ENCODE measurements around the gene PAQR9.

PAQR9 gene

DNA sequence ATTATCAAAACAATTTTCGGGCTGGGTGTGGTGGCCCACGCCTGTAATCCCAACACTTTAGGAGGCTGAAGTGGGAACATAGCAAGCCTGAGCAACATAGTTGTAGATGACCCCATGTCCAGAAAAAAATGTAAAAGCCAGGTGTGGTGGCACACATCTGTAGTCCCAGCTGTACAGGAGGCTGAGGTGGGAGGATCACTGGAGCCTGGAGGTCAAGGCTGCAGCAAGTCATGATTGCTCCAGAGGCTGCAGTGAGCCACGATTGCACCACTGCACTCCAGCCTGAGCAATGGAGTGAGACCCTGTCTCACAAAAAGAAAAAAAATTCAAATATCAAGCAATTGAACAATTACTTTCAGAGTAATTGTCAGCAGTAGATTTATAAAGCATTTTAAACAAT is 8.0 kb upstream of the PAQR9 start:
- Mint-ChIP-seq H3K36me3 (ENCODE audit: low read depth) (no peaks in the 10 kb centered on the region), H3K4me3 (no peak overlapping the region), H3K27me3 (peaks cover 46% of the 10 kb centered on the region), H3K4me1 (ENCODE audit: low read depth) (no peaks in the 10 kb centered on the region), H3K9me3 (no peaks in the 10 kb centered on the region), H3K27ac (no peak overlapping the region)
- DNase-seq = no peak

DNA sequence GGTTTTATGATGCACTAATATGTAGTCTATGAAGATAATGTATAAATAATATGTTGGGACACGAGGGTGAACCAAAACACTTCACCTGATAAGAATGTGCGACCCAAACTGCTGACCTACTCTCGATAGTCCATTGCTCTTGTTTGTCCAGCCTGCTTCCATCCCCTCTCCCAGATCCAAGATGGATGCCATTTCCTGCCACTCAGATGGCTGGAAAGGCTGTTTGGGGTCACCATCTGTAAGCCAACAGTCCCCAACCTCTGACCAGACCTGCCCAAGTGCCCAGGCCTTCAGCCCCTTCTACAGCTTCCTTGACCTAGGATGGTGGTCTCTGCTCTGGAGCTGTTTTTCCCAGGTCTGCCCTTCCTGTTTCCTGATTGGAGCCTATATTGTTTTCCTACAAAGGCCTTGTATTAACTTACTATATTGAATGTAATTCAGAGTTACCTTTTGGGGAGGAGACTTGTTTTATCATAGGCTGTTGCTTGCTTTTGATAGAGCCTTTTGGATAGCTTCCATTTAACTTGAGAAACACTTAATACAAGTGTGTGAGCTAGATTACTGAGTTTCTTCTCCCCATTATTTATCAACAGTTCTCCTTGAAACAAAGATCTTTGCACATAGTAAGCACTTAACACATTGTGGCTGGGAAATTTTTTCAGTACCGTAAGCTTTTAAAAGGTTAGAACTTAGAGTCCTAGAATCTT is 5.0 kb upstream of the PAQR9 start:
- no peak overlapping the region for H3K4me3 Mint-ChIP-seq
- no peak overlapping the region for H3K27ac Mint-ChIP-seq
- peaks cover 5% of the 10 kb centered on the region for H3K4me1 Mint-ChIP-seq (ENCODE audit: low read depth)
- H3K36me3 Mint-ChIP-seq (ENCODE audit: low read depth) = no peaks in the 10 kb centered on the region
- H3K27me3 Mint-ChIP-seq = peaks cover 56% of the 10 kb centered on the region
- DNase-seq = no peak
- H3K9me3 Mint-ChIP-seq = no peaks in the 10 kb centered on the region

DNA sequence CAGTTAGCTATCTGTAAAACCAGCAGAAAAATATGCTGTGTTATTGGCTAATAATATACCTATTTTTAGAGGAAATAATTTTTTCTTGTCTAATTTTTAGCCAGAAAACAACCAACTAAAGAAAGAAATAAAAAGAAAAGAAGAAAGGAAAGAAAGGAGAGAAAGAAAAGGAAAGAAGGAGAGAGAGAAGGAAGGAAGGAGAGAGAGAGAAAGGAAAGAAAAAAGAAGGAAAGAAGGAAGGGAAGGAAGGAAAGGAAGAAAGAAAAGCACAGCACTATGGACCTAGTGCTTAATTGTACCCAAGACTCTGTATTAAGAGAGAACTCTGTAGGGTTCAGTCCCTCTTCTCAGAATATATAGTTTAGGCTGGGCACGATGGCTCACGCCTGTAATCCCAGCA is 3.3 kb upstream of the PAQR9 start:
- Mint-ChIP-seq H3K27ac (no peak overlapping the region), H3K36me3 (ENCODE audit: low read depth) (no peaks in the 10 kb centered on the region), H3K4me3 (no peak overlapping the region), H3K9me3 (no peaks in the 10 kb centered on the region), H3K27me3 (peaks cover 57% of the 10 kb centered on the region), H3K4me1 (ENCODE audit: low read depth) (peaks cover 11% of the 10 kb centered on the region)
- DNase-seq = no peak

DNA sequence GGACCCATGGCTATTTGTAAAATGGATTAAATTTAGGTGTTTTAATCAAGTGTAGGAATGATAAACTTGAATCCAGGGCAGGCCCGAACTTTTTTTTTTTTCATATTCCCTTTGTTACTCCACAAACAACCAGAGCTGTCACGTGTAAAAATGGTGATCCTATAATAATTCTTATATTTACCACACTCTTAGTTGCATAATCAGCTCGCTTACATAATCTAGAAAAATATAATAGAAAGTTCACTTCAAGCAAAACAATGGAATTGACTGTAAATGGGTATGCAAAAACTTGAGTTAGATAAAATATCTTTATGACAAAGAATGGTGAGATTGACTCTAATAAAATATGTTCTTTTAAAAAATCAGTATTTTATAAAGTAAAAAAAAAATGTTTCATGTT is 2.1 kb upstream of the PAQR9 start:
- H3K4me1 Mint-ChIP-seq (ENCODE audit: low read depth) = peaks cover 11% of the 10 kb centered on the region
- peaks cover 58% of the 10 kb centered on the region for H3K27me3 Mint-ChIP-seq
- no peaks in the 10 kb centered on the region for H3K9me3 Mint-ChIP-seq

DNA sequence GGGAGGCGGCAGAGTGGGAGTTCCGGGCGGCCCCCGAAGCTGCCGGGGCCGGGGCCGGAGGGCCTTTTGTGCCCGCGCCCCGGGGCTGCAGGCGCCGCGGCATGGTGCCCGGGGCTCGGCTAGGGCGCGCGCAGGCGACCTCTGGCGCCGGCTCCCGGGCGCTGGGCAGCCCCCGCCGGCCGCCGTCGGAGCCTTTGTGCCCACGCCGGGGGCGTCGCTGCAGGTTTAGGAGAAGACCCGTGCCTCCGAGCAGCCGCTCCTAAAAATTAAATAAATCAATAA is 299 bp downstream of the PAQR9 start:
- Mint-ChIP-seq H3K27me3 (peaks cover 68% of the 10 kb centered on the region), H3K9me3 (no peaks in the 10 kb centered on the region), H3K36me3 (ENCODE audit: low read depth) (no peaks in the 10 kb centered on the region), H3K4me3 (peak overlapping the region; percentile 73), H3K4me1 (ENCODE audit: low read depth) (peaks cover 14% of the 10 kb centered on the region), H3K27ac (no peak overlapping the region)
- DNase-seq = no peak

More for the DNA sequence above, 2.1 kb upstream of the PAQR9 start:
- no peak overlapping the region for H3K4me3 Mint-ChIP-seq
- no peak for DNase-seq
- no peaks in the 10 kb centered on the region for H3K36me3 Mint-ChIP-seq (ENCODE audit: low read depth)
- H3K27ac Mint-ChIP-seq = no peak overlapping the region

DNA sequence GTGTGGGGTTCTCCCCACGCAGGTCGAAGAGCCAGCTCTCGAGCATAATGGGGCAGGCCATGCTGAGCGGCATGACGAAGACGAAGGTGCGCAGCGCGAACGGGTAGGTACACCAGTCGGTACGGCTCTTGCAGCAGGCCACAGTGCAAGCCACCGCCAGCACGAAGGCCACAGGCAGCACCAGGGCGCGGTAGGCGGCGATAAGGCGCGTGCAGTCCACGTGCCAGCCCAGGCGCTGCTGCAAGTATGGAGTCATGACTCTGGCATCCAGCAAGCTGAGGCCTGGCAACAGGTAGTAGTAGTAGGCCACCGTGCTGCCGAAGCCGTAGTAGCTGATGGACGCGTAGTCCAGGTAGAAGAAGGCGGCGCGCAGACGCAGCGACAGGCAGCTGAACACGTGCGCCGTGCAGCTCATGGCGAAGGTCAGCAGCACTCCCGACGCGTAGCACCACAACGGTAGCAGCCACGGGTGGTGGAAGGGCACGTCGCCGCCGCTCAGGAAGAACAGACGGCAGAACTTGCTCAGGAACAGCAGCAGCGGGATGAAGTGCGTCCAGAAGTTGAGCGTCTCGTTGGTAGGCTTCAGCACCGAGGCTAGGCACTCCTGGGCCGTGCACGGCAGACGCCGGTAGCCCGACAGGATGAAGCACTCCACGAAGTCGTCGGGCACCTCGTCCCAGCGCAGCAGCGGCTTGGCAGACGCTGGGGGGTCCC is 797 bp downstream of the PAQR9 start:
- Mint-ChIP-seq H3K27ac (no peak overlapping the region), H3K27me3 (peaks cover 67% of the 10 kb centered on the region), H3K36me3 (ENCODE audit: low read depth) (no peaks in the 10 kb centered on the region), H3K4me3 (peak overlapping the region; percentile 73), H3K9me3 (no peaks in the 10 kb centered on the region), H3K4me1 (ENCODE audit: low read depth) (peaks cover 14% of the 10 kb centered on the region)
- no peak for DNase-seq

DNA sequence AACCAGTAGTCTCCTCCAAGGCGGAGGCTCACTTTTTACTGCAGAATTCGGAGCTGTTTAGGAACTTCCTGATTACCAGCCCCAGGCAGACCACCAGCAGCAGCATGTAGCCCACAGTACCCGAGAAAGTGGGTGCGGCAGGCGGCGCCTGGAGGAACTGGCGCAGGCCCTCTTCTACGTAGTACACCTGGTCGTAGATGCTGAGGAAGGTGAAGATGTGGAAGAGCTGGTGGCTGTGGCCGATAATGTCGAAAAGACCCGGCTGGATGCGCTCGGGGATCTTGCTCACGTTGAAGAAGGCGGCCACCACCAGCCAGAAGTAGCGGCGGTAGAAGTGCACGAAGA is 1.3 kb downstream of the PAQR9 start:
- peaks cover 14% of the 10 kb centered on the region for H3K4me1 Mint-ChIP-seq (ENCODE audit: low read depth)
- H3K27me3 Mint-ChIP-seq = peaks cover 73% of the 10 kb centered on the region
- no peak for DNase-seq
- peak overlapping the region; percentile 73 for H3K4me3 Mint-ChIP-seq
- H3K27ac Mint-ChIP-seq = no peak overlapping the region
- no peaks in the 10 kb centered on the region for H3K36me3 Mint-ChIP-seq (ENCODE audit: low read depth)
- H3K9me3 Mint-ChIP-seq = no peaks in the 10 kb centered on the region

DNA sequence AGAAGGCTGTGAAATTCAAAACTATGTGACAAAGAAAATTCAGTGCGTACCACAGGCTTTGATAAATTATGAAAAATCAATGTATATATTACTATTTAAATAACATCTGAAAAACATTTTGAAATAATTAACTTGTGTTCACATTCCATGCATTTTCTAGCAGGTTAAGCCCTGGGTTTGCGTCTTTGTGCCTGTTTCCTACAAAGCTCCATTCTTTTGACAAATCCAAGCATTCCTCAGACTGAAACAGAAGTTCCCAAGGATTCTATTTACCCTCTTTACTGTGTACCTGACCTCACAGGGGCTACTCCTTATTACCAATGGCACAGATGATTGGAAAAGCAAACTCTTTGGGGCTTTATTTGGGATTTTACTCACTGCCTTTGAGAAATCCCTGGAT is 1.9 kb downstream of the PAQR9 start:
- Mint-ChIP-seq H3K4me1 (ENCODE audit: low read depth) (peaks cover 14% of the 10 kb centered on the region), H3K4me3 (no peak overlapping the region), H3K27ac (no peak overlapping the region), H3K36me3 (ENCODE audit: low read depth) (no peaks in the 10 kb centered on the region), H3K27me3 (peaks cover 76% of the 10 kb centered on the region), H3K9me3 (no peaks in the 10 kb centered on the region)
- no peak for DNase-seq

DNA sequence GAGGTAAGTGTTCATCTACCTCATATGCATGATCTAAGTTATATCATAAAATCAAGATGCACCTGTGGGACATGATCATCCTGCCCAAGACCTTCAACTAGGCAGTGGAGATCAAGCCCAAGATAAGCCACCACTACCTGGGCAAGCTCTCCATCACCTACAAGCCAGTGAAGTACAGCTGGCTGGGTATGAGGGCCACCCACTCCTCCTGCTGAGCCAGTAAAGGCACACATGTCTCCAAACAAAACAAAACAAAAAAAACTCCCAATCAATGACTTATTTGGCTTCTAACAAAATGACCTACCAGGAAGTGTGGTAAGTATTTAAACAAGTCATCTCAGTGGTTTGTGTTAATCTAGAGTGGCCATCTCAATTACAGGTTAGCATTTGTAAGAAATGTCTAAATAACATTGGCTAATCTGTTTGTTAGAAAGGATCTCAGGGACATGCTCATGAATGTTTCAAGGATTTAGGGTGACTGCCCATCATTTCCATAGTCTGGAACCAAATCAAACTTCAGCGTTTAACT is 3.1 kb downstream of the PAQR9 start:
- no peak overlapping the region for H3K27ac Mint-ChIP-seq
- no peaks in the 10 kb centered on the region for H3K9me3 Mint-ChIP-seq

DNA sequence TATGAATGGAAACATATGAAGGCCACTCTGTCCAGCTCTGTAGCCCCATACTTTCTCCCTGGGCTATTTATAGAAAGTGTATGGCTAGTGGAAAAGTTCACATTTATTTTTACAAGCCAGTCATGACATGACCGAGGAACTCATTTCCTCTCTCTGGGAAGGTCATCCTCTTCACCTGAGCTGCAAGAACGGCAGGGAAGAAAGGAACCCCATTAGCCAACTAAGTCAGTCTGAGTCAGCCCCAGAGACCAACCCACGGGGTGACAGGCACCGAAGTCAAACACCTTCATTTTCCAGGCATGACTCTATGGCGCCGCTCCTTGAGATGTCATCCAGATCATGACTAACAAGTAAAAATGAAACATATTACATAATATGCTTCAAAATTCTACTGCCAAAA is 4.8 kb downstream of the PAQR9 start:
- Mint-ChIP-seq H3K4me1 (ENCODE audit: low read depth) (peaks cover 9% of the 10 kb centered on the region), H3K27ac (no peak overlapping the region), H3K36me3 (ENCODE audit: low read depth) (no peaks in the 10 kb centered on the region), H3K4me3 (no peak overlapping the region), H3K9me3 (no peaks in the 10 kb centered on the region), H3K27me3 (peaks cover 70% of the 10 kb centered on the region)
- DNase-seq = no peak

More for the DNA sequence above, 3.1 kb downstream of the PAQR9 start:
- Mint-ChIP-seq H3K4me3 (no peak overlapping the region), H3K36me3 (ENCODE audit: low read depth) (no peaks in the 10 kb centered on the region), H3K4me1 (ENCODE audit: low read depth) (peaks cover 14% of the 10 kb centered on the region), H3K27me3 (peaks cover 72% of the 10 kb centered on the region)
- no peak for DNase-seq

DNA sequence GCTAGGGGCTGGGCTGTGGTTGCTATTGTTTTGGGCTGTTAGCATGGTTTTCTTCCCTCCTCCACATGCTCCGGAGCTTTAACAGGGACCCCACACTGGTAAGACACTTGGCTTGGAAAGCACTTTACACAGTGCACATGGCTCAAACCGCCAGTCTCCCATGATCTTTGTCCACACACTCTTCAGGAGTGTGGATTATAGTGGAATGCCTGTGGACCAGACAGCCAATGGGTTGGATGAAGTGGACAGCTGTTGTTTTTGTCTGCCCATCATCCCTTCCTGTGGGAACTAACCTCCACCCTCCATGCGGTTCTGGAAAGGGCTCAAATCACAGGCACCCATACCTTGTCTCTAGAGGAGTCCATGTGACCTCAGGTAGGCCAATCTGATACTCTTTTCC is 10.0 kb downstream of the PAQR9 start:
- no peaks in the 10 kb centered on the region for H3K36me3 Mint-ChIP-seq (ENCODE audit: low read depth)
- H3K4me1 Mint-ChIP-seq (ENCODE audit: low read depth) = no peaks in the 10 kb centered on the region
- peaks cover 46% of the 10 kb centered on the region for H3K27me3 Mint-ChIP-seq
- no peak overlapping the region for H3K27ac Mint-ChIP-seq
- H3K4me3 Mint-ChIP-seq = no peak overlapping the region
- no peak for DNase-seq
- no peaks in the 10 kb centered on the region for H3K9me3 Mint-ChIP-seq

DNA sequence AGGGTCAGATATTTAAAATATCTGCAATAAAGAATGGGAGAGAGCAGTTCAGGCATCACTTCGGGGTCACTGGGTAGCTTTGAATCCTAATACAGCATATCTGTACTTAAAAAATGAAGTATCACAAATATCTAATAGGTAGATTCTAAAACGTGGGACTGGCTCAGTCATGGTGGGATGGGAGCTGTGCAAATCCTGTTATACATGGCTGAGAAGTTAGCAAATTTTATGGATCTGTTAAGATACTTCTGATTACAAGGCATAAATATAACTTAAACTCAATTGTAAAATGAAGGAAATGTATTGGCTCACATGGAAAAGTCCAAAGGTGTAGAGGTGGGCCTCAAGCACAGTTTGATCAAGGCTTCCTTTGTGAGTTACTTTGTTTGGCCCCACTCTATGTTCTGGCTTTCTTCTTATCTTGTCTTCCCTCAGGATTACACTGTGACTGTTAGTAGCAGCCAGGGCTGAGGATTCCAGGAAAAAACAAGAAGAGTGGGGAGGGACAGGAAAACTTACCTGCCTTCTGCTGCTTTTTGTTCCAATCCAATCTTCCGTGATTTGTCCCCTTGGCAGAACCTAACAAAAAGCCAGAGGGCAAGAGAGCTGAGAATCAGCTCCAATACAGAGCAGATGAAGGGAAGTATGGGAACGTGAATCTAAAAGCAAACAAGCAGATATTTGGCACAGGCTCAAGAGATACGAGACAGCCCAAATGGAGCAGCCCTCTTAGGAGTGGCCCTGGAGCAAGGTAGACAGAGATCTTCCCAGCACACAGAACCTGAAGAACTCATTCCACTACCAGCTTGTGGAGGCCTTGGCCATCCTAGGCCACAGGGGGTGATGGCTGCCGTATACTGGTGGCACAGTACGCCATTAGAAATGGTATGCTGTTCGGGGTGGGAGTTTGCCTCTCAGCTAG is 10.9 kb downstream of the PAQR9 start:
- Mint-ChIP-seq H3K4me3 (no peak overlapping the region), H3K4me1 (ENCODE audit: low read depth) (peaks cover 7% of the 10 kb centered on the region), H3K27me3 (peaks cover 49% of the 10 kb centered on the region), H3K36me3 (ENCODE audit: low read depth) (no peaks in the 10 kb centered on the region), H3K27ac (no peak overlapping the region), H3K9me3 (no peaks in the 10 kb centered on the region)
- DNase-seq = no peak

DNA sequence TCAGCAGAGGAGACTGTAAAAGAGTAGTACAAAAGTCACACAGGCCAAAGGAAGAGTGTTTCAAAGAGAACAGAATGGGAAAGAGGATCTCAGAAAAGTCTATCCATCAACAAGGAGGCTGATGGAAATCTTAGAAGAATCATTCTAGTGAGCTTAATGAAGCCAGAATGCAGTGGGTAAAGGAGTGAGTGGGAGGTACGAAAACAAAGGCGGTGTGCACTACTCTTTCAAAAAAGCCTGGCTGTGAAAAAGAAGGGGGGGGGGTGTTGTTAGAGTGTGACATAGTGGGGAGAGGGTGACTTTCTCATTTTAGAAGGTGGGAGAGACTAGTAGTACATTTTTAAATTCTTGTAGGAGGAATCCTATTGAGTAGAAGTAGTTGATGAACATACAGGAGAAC is 11.7 kb downstream of the PAQR9 start:
- Mint-ChIP-seq H3K9me3 (no peaks in the 10 kb centered on the region), H3K27ac (no peak overlapping the region), H3K27me3 (peaks cover 49% of the 10 kb centered on the region)

DNA sequence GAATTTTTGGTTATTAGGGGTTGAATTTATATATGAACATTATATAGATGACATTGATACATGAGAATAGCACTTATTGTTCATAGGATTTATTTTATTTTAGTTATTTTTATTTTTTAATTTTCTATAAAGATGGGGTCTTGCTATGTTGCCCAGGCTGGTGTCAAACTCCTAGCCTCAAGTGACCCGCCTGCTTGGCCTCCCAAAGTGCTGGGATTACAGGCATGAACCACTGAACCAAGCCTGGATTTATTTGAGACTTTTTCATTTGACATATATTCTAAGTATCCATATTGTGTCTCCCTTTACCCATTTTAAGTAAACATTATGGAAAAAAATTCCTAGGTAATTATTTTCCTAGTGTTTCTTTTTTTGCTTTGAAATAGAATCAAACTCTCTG is 12.5 kb downstream of the PAQR9 start:
- no peaks in the 10 kb centered on the region for H3K36me3 Mint-ChIP-seq (ENCODE audit: low read depth)
- no peak overlapping the region for H3K4me3 Mint-ChIP-seq
- peaks cover 11% of the 10 kb centered on the region for H3K4me1 Mint-ChIP-seq (ENCODE audit: low read depth)
- H3K27me3 Mint-ChIP-seq = peaks cover 50% of the 10 kb centered on the region
- H3K9me3 Mint-ChIP-seq = no peaks in the 10 kb centered on the region
- H3K27ac Mint-ChIP-seq = no peak overlapping the region
- DNase-seq = no peak

More for the DNA sequence above, 11.7 kb downstream of the PAQR9 start:
- Mint-ChIP-seq H3K4me1 (ENCODE audit: low read depth) (peaks cover 11% of the 10 kb centered on the region), H3K36me3 (ENCODE audit: low read depth) (no peaks in the 10 kb centered on the region), H3K4me3 (no peak overlapping the region)
- DNase-seq = no peak
